Activated CD4-positive, alpha-beta T cell treated with anti-CD3 and anti-CD28 coated beads, Interleukin-2, amount 10 ng/mL, durations not matched to agents 7 days and 5 days (primary cell): ENCODE results near the gene PCED1B. TPM values are rescaled to one million over a fixed set of nuclear protein-coding genes. Genes with fewer than 3 reads are reported as not detected.

ENCODE experiments used
- microRNA-seq: library from miRNA; unstranded; fragments of <30 nt; microRNA quantifications from one replicate; pipeline ENCODE4 v1.2.0, GENCODE V29; 2021; ENCODE audit warnings: borderline microRNAs expressed, borderline replicate concordance
- total RNA-seq, 2 experiments: library from RNA; stranded (reverse); gene quantifications; one replicate each; pipeline ENCODE4 v1.2.3, GENCODE V29; 2021

Gene PCED1B
- total RNA-seq, 2 experiments from 2014 or later: 58.7 to 59.7 TPM

Small RNA genes lying within 50 kb of the gene (microRNA-seq; reads per million reads assigned to microRNA genes)
- not detected for gene MIR4698

Other genes with a start within 250 kb of the PCED1B start
- 10 to 100 TPM; 10.3 to 10.8 TPM for gene AMIGO2, start 338 bp downstream of the PCED1B start, total RNA-seq